ENCODE measurements around the gene PODXL2. TPM values are rescaled to one million over a fixed set of nuclear protein-coding genes. Genes with fewer than 3 reads are reported as not detected.

The PODXL2 gene
- total and polyA plus RNA-seq, 2 of the 8 experiments (the other 6 are each of a cell fraction or from before 2014, with no cell fraction given), result 27.6 to 31.6 TPM

DNA sequence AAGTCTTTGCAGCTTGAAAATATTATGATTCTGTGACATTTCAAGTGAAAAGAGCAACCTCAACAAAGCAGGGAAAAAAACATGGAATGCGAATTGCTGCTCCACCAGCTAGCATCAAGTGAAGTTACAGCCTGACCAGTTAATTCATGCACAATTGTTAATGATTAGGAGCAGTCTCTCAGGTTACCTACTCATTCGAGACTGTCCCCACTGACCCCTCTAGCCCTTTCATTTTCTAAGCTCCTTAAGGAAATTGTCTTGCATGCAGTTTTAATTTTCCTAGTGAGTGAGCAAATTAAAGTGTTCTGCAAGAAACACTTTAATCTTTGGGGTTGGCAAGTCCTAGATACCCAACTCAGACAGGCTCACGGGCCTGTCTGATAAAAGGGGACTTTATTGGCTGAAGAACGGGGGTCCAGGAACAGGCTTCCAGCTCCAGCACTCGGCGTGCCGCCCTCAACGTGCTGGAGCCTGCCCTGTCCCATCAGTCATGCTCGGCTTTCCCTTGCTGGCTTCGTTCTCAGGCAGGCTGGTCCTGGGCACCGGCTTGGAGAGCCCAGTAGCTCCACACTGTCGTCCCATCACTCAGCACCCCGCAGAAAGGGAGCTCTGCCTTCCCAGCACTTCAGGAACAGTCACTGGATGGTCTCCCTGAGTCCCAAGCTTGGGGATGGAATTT is 18.3 kb downstream of the PODXL2 start:
- POLR2A ChIA-PET (ENCODE audit: partially characterized antibody), result interaction anchor here (1.4 kb wide), 1 partner anchor 47 kb away, joined by 3 read pairs; no protein-coding TSS in a partner anchor
- TF ChIP-seq CTBP2 (IDR thresholded peaks at IDR 0.05; ENCODE audit: borderline replicate concordance, insufficient read depth, insufficient read length, low read length), result no peak
- TF ChIP-seq RFX5 (IDR thresholded peaks at IDR 0.05; ENCODE audit: borderline replicate concordance, low read depth, low read length), result no peak
- TF ChIP-seq YY1 (IDR thresholded peaks at IDR 0.05; ENCODE audit: low read depth, low read length), result no peak
- no peak for TF ChIP-seq EP300 (IDR thresholded peaks at IDR 0.05; ENCODE audit: borderline replicate concordance in 1 of 2, low read depth in 2 of 2, low read length in 2 of 2)
- TF ChIP-seq CHD1 (IDR thresholded peaks at IDR 0.05; ENCODE audit: low read depth, low read length), result no peak
- TF ChIP-seq JUN (IDR thresholded peaks at IDR 0.05; ENCODE audit: low read depth, low read length), result no peak
- no peak for TF ChIP-seq CHD2 (IDR thresholded peaks at IDR 0.05; ENCODE audit: low read length)
- no peak for TF ChIP-seq RAD21 (IDR thresholded peaks at IDR 0.05 in 1 of 2, conservative IDR thresholded peaks at IDR 0.05 in 1 of 2; ENCODE audit: low read depth in 2 of 2, low read length in 2 of 2)
- no peak for TF ChIP-seq NRF1 (IDR thresholded peaks at IDR 0.05; ENCODE audit: low read depth, low read length)
- TF ChIP-seq CBX5 (IDR thresholded peaks at IDR 0.05; ENCODE audit: low read depth, low read length), result no peak
- no peak for TF ChIP-seq GTF2F1 (IDR thresholded peaks at IDR 0.05; ENCODE audit: borderline replicate concordance, low read depth, low read length)
- TF ChIP-seq RXRA (IDR thresholded peaks at IDR 0.05; ENCODE audit: insufficient read depth, low read depth, low read length), result no peak

More for the DNA sequence above, 18.3 kb downstream of the PODXL2 start:
- Histone ChIP-seq H4K5ac (ENCODE audit: insufficient read length, low read depth, low read length) (no peak overlapping the region), H3K36me3 (ENCODE audit: control insufficient read depth in 2 of 4, insufficient read depth in 4 of 4, low read length in 3 of 4) (no peaks in the 10 kb centered on the region), H3K27me3 (replicated peaks in 1 of 4; ENCODE audit: control insufficient read depth in 3 of 4, extremely low read depth in 1 of 4, insufficient read depth in 3 of 4, low read length in 3 of 4) (no peaks in the 10 kb centered on the region), H3K18ac (ENCODE audit: extremely low read depth, low read length) (no peak overlapping the region), H3K79me1 (ENCODE audit: low read depth, low read length) (no peaks in the 10 kb centered on the region; the same call in 1 of the 2 replicates), H3K14ac (ENCODE audit: insufficient read length) (no peak overlapping the region), H3K4me1 (replicated peaks in 1 of 4; ENCODE audit: control insufficient read depth in 3 of 4, insufficient read depth in 4 of 4, low read length in 3 of 4) (peaks cover 0 to 7% (median 2%) of the 10 kb centered on the region in 4 experiments; a peak in 3 of 7 replicates), H2BK12ac (ENCODE audit: low read depth, low read length) (no peak overlapping the region), H3K4ac (replicated peaks; ENCODE audit: insufficient read length, low read depth, low read length) (no peak overlapping the region), H3K27ac (ENCODE audit: low read depth, low read length) (no peak overlapping the region), H4K8ac (ENCODE audit: extremely low read depth, insufficient read depth, low read length) (no peak overlapping the region), H3K9me3 (ENCODE audit: insufficient read depth in 2 of 2, low read depth in 1 of 2, low read length in 1 of 2) (no peaks in the 10 kb centered on the region), H2AFZ (ENCODE audit: low read length) (no peak overlapping the region), H2BK120ac (replicated peaks; ENCODE audit: low read depth, low read length) (no peak overlapping the region), H3K79me2 (ENCODE audit: control insufficient read depth in 1 of 2, insufficient read depth in 2 of 2, low read length in 2 of 2) (no peaks in the 10 kb centered on the region), H3K4me2 (ENCODE audit: insufficient read depth in 1 of 2, low read depth in 2 of 2, low read length in 2 of 2) (no peak overlapping the region), H3K56ac (replicated peaks; ENCODE audit: insufficient read length, low read depth, low read length) (no peak overlapping the region), H2AK5ac (ENCODE audit: low read depth, low read length) (no peak overlapping the region), H3K9ac (replicated peaks in 1 of 4; ENCODE audit: extremely low read depth in 1 of 4, low read depth in 3 of 4, low read length in 3 of 4) (no peak overlapping the region), H3K23ac (ENCODE audit: insufficient read length) (no peak overlapping the region), H2BK20ac (ENCODE audit: low read length) (no peak overlapping the region), H3K23me2 (ENCODE audit: low read depth, low read length) (no peaks in the 10 kb centered on the region), H4K91ac (replicated peaks; ENCODE audit: insufficient read length, low read length) (no peak overlapping the region), H4K20me1 (replicated peaks in 1 of 2; ENCODE audit: control insufficient read depth in 1 of 2, insufficient read depth in 2 of 2, low read length in 2 of 2) (peaks cover 0 to 4% of the 10 kb centered on the region in 2 experiments), H2BK15ac (ENCODE audit: low read length) (no peak overlapping the region), H2BK5ac (ENCODE audit: low read depth, low read length) (no peak overlapping the region), H3K4me3 (ENCODE audit: extremely low read depth in 1 of 4, insufficient read depth in 2 of 4, low read depth in 3 of 4, low read length in 4 of 4) (no peak overlapping the region)
- 92% methylated on average over 13 of the region's 13 CpGs; no CpG with 5 or more reads in 1 of the 2 experiments for WGBS, 2 experiments (ENCODE audit: extremely low coverage in 1 of 2, insufficient coverage in 1 of 2, insufficient read length in 1 of 2, insufficient replicate concordance in 2 of 2, low coverage in 1 of 2, low lambda C conversion rate in 2 of 2, missing lambda C conversion rate in 1 of 2)
- FAIRE-seq, result no peak
- no peak for DNase-seq (ENCODE audit: low read depth in 1 of 2, low spot score in 2 of 2)
- CTCF ChIA-PET (ENCODE audit: partially characterized antibody), result interaction anchor here (0.6 to 10.2 kb wide), 12 partner anchors 12 to 641 kb away, joined by 3 to 104 read pairs (median 4); no protein-coding TSS in a partner anchor

All from H1 (cell line).